Astrocyte (in vitro differentiated cells and primary cell): ENCODE measurements around the gene BTN3A1.

Experiments
- CTCF ChIP-seq: IDR thresholded peaks from 2 replicates; pipeline ENCODE4 v1.5.1; 2011; ENCODE audit warnings: low read depth, mild to moderate bottlenecking, inconsistent platforms, low read length, moderate library complexity; ENCODE audit not compliant: insufficient read depth
- EZH2 ChIP-seq: IDR thresholded peaks from 2 replicates; pipeline ENCODE4 v1.6.1; 2012; ENCODE audit warnings: mild to moderate bottlenecking, low read length, inconsistent platforms; ENCODE audit not compliant: insufficient read depth

- TF ChIP-seq CTCF: no peak
- TF ChIP-seq EZH2: no peak
Observed at GRCh38 chr6:26457806-26458688, 56.0 kb downstream of the BTN3A1 start, which contains the start of gene BTN2A1.
